Astrocyte (in vitro differentiated cells and primary cell): ENCODE results near the gene C2CD4C. TPM values are rescaled to one million over a fixed set of nuclear protein-coding genes. Genes with fewer than 3 reads are reported as not detected.
A peak's percentile ranks its signal among the peaks of the same experiment; 100 is the strongest.

ENCODE experiments used
- DNase-seq: peaks from one replicate; pipeline ENCODE4 v3.0.0-alpha.2; 2010; ENCODE audit warnings: low read depth
- FAIRE-seq: peaks from 2 replicates; lab custom pipeline; 2011; peaks lifted over from hg19 to GRCh38; lab: Jason Lieb, UNC
- H2AFZ ChIP-seq: 2 replicates; pipeline ENCODE4 v1.6.0; 2012; ENCODE audit warnings: low read depth, low read length, inconsistent platforms
- H3K27ac ChIP-seq: 2 replicates; pipeline ENCODE4 v1.5.1; 2011; ENCODE audit warnings: low read depth, low read length, inconsistent platforms
- H3K27me3 ChIP-seq: 2 replicates; pipeline ENCODE4 v1.6.0; 2011; ENCODE audit warnings: low read length, inconsistent platforms; ENCODE audit not compliant: insufficient read depth
- H3K36me3 ChIP-seq: 2 replicates; pipeline ENCODE4 v1.5.1; 2011; ENCODE audit warnings: low read length, inconsistent platforms; ENCODE audit not compliant: insufficient read depth
- H3K4me1 ChIP-seq: 2 replicates; pipeline ENCODE4 v1.5.1; 2011; ENCODE audit warnings: low read length, inconsistent platforms; ENCODE audit not compliant: insufficient read depth
- H3K4me2 ChIP-seq: 2 replicates; pipeline ENCODE4 v1.6.0; 2012; ENCODE audit warnings: low read length, inconsistent platforms
- H3K4me3 ChIP-seq: 2 replicates; pipeline ENCODE4 v1.5.1; 2011; ENCODE audit warnings: low read depth, mild to moderate bottlenecking, low read length, inconsistent platforms; ENCODE audit not compliant: insufficient read depth
- H3K79me2 ChIP-seq: 2 replicates; pipeline ENCODE4 v1.6.0; 2012; ENCODE audit warnings: mild to moderate bottlenecking, low read length, inconsistent platforms; ENCODE audit not compliant: insufficient read depth
- H3K9ac ChIP-seq: 2 replicates; pipeline ENCODE4 v1.6.0; 2012; ENCODE audit warnings: mild to moderate bottlenecking, low read length, inconsistent platforms
- H3K9me3 ChIP-seq: 2 replicates; pipeline ENCODE4 v1.5.1; 2012; ENCODE audit warnings: low read depth, mild to moderate bottlenecking, low read length, inconsistent platforms; ENCODE audit not compliant: insufficient read depth
- H4K20me1 ChIP-seq: 2 replicates; pipeline ENCODE4 v1.6.0; 2012; ENCODE audit warnings: low read length, inconsistent platforms; ENCODE audit not compliant: insufficient read depth
- H3K27ac Mint-ChIP-seq: one replicate; pipeline ENCODE4 v1.8.0; 2021; ENCODE audit warnings: mild to moderate bottlenecking, mixed read lengths; ENCODE audit not compliant: unreplicated experiment
- H3K27me3 Mint-ChIP-seq: one replicate; pipeline ENCODE4 v1.8.0; 2021; ENCODE audit warnings: low read depth, mixed read lengths; ENCODE audit not compliant: unreplicated experiment
- H3K36me3 Mint-ChIP-seq: one replicate; pipeline ENCODE4 v1.8.0; 2021; ENCODE audit warnings: low read depth, mixed read lengths; ENCODE audit not compliant: unreplicated experiment
- H3K4me1 Mint-ChIP-seq: one replicate; pipeline ENCODE4 v1.8.0; 2021; ENCODE audit warnings: low read depth, mixed read lengths; ENCODE audit not compliant: unreplicated experiment
- H3K4me3 Mint-ChIP-seq: one replicate; pipeline ENCODE4 v1.8.0; 2021; ENCODE audit warnings: mild to moderate bottlenecking, moderate library complexity, mixed read lengths; ENCODE audit not compliant: unreplicated experiment
- H3K9me3 Mint-ChIP-seq: one replicate; pipeline ENCODE4 v1.8.0; 2021; ENCODE audit warnings: mild to moderate bottlenecking, mixed read lengths; ENCODE audit not compliant: unreplicated experiment
- EZH2 ChIP-seq: IDR thresholded peaks from 2 replicates; pipeline ENCODE4 v1.6.1; 2012; ENCODE audit warnings: mild to moderate bottlenecking, low read length, inconsistent platforms; ENCODE audit not compliant: insufficient read depth
- total RNA-seq: library from RNA; stranded (reverse); gene quantifications from 2 replicates; pipeline ENCODE4 v1.2.1, GENCODE V29; 2021
- TF ChIP-seq, protein P1 (sequence below): IDR thresholded peaks from 2 replicates; pipeline ENCODE4 v1.5.1; 2011; ENCODE audit warnings: low read depth, mild to moderate bottlenecking, inconsistent platforms, low read length, moderate library complexity; ENCODE audit not compliant: insufficient read depth

The C2CD4C gene
- total RNA-seq, 1 donor from 2014 or later, result 3.4 TPM

DNA sequence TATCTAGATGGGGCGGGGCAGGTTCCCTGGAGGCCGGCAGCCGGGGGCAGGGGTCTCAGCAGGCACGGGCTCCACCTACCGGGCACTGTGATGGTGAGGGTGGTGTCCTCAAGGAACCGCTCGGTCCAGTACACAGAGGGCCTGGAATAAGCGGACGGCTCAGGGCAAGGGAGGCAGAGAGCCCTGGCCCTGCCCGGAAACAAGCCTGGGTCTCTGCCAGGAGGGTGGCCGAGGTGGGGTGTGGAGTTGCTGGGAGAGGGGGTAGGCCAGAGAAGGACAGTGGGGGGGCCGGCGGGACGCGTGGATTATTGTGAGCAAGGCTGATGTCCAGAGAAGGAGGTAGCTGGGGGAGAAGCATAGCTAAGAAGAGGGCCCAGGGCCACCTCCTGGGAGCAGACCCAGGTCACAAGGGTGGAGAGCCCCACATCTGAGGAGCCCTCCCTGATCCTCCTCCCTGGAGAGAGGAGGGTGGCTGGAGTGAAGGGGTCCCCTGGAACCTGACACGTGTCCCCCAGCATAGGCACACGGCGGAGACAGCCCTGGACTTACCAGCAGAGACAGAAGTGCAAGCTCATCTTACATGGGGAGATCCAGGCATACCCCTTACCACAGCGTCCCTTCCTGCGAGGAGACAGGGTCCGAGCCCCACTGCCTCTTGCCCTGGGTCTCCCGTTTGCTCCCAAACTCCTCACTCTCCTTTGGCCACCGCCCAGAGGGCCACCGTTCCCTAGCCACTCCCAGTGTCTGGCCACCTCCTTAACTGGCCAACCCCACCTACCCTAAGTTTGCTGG is 35.4 kb downstream of the C2CD4C start:
- Histone ChIP-seq H3K36me3 (no peaks in the 10 kb centered on the region), H3K4me1 (no peaks in the 10 kb centered on the region), H2AFZ (no peak overlapping the region), H3K79me2 (no peaks in the 10 kb centered on the region), H3K4me2 (no peak overlapping the region), H3K27ac (no peak overlapping the region), H3K27me3 (peaks cover 16% of the 10 kb centered on the region), H3K4me3 (no peak overlapping the region), H3K9me3 (no peaks in the 10 kb centered on the region), H4K20me1 (no peaks in the 10 kb centered on the region), H3K9ac (no peak overlapping the region)
- peaks cover 2% of the 10 kb centered on the region for H3K36me3 Mint-ChIP-seq
- no peak overlapping the region for H3K4me3 Mint-ChIP-seq
- FAIRE-seq (no peak), DNase-seq (no peak)
- TF ChIP-seq, protein P1, sequence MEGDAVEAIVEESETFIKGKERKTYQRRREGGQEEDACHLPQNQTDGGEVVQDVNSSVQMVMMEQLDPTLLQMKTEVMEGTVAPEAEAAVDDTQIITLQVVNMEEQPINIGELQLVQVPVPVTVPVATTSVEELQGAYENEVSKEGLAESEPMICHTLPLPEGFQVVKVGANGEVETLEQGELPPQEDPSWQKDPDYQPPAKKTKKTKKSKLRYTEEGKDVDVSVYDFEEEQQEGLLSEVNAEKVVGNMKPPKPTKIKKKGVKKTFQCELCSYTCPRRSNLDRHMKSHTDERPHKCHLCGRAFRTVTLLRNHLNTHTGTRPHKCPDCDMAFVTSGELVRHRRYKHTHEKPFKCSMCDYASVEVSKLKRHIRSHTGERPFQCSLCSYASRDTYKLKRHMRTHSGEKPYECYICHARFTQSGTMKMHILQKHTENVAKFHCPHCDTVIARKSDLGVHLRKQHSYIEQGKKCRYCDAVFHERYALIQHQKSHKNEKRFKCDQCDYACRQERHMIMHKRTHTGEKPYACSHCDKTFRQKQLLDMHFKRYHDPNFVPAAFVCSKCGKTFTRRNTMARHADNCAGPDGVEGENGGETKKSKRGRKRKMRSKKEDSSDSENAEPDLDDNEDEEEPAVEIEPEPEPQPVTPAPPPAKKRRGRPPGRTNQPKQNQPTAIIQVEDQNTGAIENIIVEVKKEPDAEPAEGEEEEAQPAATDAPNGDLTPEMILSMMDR, result no peak
- H3K27ac Mint-ChIP-seq, result no peak overlapping the region
- H3K27me3 Mint-ChIP-seq, result peaks cover 57% of the 10 kb centered on the region
- H3K4me1 Mint-ChIP-seq, result no peaks in the 10 kb centered on the region
- peaks cover 3% of the 10 kb centered on the region for H3K9me3 Mint-ChIP-seq

DNA sequence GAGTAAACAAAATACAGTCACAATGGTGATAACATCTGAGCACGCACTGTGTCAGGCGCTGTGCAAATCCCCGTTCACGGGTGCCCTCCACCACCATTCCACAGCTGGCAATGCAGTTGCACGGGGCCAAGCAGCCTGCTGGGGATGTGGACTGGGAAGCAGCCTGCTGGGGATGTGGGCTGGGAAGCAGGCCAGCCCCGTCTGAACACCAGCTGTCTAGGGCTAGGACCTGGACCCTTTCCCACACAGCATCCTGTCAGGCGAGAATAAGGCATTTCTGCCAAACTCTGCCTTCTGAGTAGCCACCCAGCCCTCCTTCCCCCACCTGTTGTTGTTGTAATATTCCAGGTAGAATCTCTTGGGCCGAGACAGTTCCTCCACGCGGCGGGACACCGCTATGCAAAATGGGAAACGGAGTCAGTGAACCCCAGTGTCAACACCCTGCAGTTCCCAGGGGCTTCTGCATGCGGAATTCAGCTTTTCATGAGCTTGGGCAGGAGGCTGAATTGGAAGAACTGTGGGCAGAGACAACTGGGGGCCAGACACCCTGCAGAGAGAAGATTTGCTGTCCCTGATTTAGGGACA is 36.5 kb downstream of the C2CD4C start:
- Mint-ChIP-seq H3K36me3 (peaks cover 5% of the 10 kb centered on the region), H3K9me3 (peaks cover 3% of the 10 kb centered on the region), H3K4me3 (no peak overlapping the region), H3K27ac (no peak overlapping the region), H3K27me3 (peaks cover 61% of the 10 kb centered on the region), H3K4me1 (no peaks in the 10 kb centered on the region)
- FAIRE-seq (no peak), DNase-seq (peak; percentile 69)
- Histone ChIP-seq H3K27ac (no peak overlapping the region), H3K9me3 (no peaks in the 10 kb centered on the region), H3K36me3 (no peaks in the 10 kb centered on the region), H3K27me3 (peaks cover 17% of the 10 kb centered on the region), H3K9ac (no peak overlapping the region), H3K4me2 (no peak overlapping the region), H3K79me2 (no peaks in the 10 kb centered on the region), H3K4me1 (no peaks in the 10 kb centered on the region), H2AFZ (no peak overlapping the region), H4K20me1 (no peaks in the 10 kb centered on the region), H3K4me3 (no peak overlapping the region)
- TF ChIP-seq, protein P1, result no peak
- no peak for TF ChIP-seq EZH2
